Measurements from ENCODE around the gene SLC7A11. TPM values are rescaled to one million over a fixed set of nuclear protein-coding genes. Genes with fewer than 3 reads are reported as not detected.
A peak's percentile ranks its signal among the peaks of the same experiment; 100 is the strongest.

Gene SLC7A11
- total and polyA plus RNA-seq, 2 donors, result 0.47 to 0.87 TPM

GRCh38 chr4:138251938-138252337 is 9.8 kb upstream of the SLC7A11 start:
- no peak for DNase-seq (ENCODE audit: low read depth in 6 of 9, low spot score in 9 of 9)
- no peaks in the 10 kb centered on the region for H3K36me3 ChIP-seq (ENCODE audit: control insufficient read depth in 2 of 2, insufficient read depth in 2 of 2, low read length in 1 of 2)
- H3K4me3 ChIP-seq (ENCODE audit: low read length in 2 of 2), result no peak overlapping the region
- no peaks in the 10 kb centered on the region for H3K27me3 ChIP-seq (ENCODE audit: control insufficient read depth in 2 of 2, insufficient read depth in 1 of 2, low read length in 1 of 2)
- H3K9me3 ChIP-seq (ENCODE audit: control insufficient read depth in 2 of 2, insufficient read depth in 1 of 2, low read length in 1 of 2), result peaks cover 0 to 8% of the 10 kb centered on the region in 2 donors
- 97% methylated on average over 5 of the region's 5 CpGs for WGBS
- H3K27ac ChIP-seq (ENCODE audit: low read depth in 1 of 2, low read length in 1 of 2), result no peak overlapping the region
- no peaks in the 10 kb centered on the region for H3K4me1 ChIP-seq (ENCODE audit: control insufficient read depth in 2 of 2, insufficient read depth in 2 of 2, low read length in 2 of 2)

DNA sequence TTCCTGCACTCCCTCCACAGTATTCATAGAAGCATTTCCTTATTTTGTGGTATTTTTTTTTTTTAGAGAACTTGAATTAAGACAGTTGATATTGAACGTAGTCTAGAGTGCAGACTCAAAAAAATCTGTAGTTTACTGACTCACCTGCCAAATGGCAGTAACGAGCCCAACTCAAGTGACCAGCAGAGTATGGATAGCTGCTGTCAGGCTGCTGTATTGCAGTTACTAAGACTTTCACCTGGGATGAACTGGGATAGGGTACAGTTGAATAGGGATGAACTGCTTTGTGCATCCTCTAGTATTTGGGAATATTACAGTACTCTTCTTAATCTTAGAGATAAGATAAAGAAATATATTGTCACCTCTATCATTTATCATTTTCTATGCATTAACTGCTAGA is 7.0 kb upstream of the SLC7A11 start:
- Histone ChIP-seq H3K4me3 (ENCODE audit: low read length in 2 of 2) (no peak overlapping the region), H3K4me1 (ENCODE audit: control insufficient read depth in 2 of 2, insufficient read depth in 2 of 2, low read length in 2 of 2) (no peaks in the 10 kb centered on the region), H3K9me3 (ENCODE audit: control insufficient read depth in 2 of 2, insufficient read depth in 1 of 2, low read length in 1 of 2) (no peaks in the 10 kb centered on the region), H3K27ac (ENCODE audit: low read depth in 1 of 2, low read length in 1 of 2) (no peak overlapping the region), H3K27me3 (ENCODE audit: control insufficient read depth in 2 of 2, insufficient read depth in 1 of 2, low read length in 1 of 2) (no peaks in the 10 kb centered on the region), H3K36me3 (ENCODE audit: control insufficient read depth in 2 of 2, insufficient read depth in 2 of 2, low read length in 1 of 2) (no peaks in the 10 kb centered on the region)
- WGBS, result 87% methylated on average over 2 of the region's 2 CpGs
- no peak for DNase-seq (ENCODE audit: low read depth in 6 of 9, low spot score in 9 of 9)

- 97% methylated on average over 2 of the region's 2 CpGs for WGBS
- H3K27ac ChIP-seq (ENCODE audit: low read depth in 1 of 2, low read length in 1 of 2), result no peak overlapping the region
- H3K9me3 ChIP-seq (ENCODE audit: control insufficient read depth in 2 of 2, insufficient read depth in 1 of 2, low read length in 1 of 2), result no peaks in the 10 kb centered on the region
- no peaks in the 10 kb centered on the region for H3K4me1 ChIP-seq (ENCODE audit: control insufficient read depth in 2 of 2, insufficient read depth in 2 of 2, low read length in 2 of 2)
- DNase-seq (ENCODE audit: low read depth in 6 of 9, low spot score in 9 of 9), result no peak
- H3K27me3 ChIP-seq (ENCODE audit: control insufficient read depth in 2 of 2, insufficient read depth in 1 of 2, low read length in 1 of 2), result no peaks in the 10 kb centered on the region
- no peak overlapping the region for H3K4me3 ChIP-seq (ENCODE audit: low read length in 2 of 2)
- H3K36me3 ChIP-seq (ENCODE audit: control insufficient read depth in 2 of 2, insufficient read depth in 2 of 2, low read length in 1 of 2), result no peaks in the 10 kb centered on the region
Measured at GRCh38 chr4:138248058-138248457, 5.9 kb upstream of the SLC7A11 start.

DNA sequence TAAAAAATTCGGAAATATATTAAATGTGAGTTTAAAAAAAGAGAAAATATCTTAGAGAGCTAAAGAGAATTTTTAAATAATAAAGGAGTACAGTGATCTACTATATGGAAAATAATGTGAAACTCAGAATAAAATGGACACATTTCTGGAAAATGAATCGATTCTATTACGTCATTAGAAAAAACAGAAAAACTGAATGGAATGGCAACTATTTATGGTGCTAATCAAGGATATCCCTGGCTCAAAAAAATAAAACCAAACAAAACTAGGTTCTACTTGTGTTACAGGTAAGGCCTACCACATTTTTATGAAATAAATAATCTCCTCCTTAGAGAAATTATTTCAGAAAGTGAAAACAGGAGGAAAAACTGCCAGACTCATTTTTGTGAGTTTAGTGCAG is 5.5 kb upstream of the SLC7A11 start:
- Histone ChIP-seq H3K36me3 (ENCODE audit: control insufficient read depth in 2 of 2, insufficient read depth in 2 of 2, low read length in 1 of 2) (no peaks in the 10 kb centered on the region), H3K27ac (ENCODE audit: low read depth in 1 of 2, low read length in 1 of 2) (no peak overlapping the region), H3K27me3 (ENCODE audit: control insufficient read depth in 2 of 2, insufficient read depth in 1 of 2, low read length in 1 of 2) (no peaks in the 10 kb centered on the region), H3K9me3 (ENCODE audit: control insufficient read depth in 2 of 2, insufficient read depth in 1 of 2, low read length in 1 of 2) (no peaks in the 10 kb centered on the region), H3K4me1 (ENCODE audit: control insufficient read depth in 2 of 2, insufficient read depth in 2 of 2, low read length in 2 of 2) (no peaks in the 10 kb centered on the region), H3K4me3 (ENCODE audit: low read length in 2 of 2) (no peak overlapping the region)
- WGBS, result 98% methylated on average over 3 of the region's 3 CpGs
- DNase-seq (ENCODE audit: low read depth in 6 of 9, low spot score in 9 of 9), result no peak

- Histone ChIP-seq H3K36me3 (ENCODE audit: control insufficient read depth in 2 of 2, insufficient read depth in 2 of 2, low read length in 1 of 2) (no peaks in the 10 kb centered on the region), H3K9me3 (ENCODE audit: control insufficient read depth in 2 of 2, insufficient read depth in 1 of 2, low read length in 1 of 2) (no peaks in the 10 kb centered on the region), H3K4me1 (ENCODE audit: control insufficient read depth in 2 of 2, insufficient read depth in 2 of 2, low read length in 2 of 2) (peaks cover 5 to 6% of the 10 kb centered on the region in 2 donors), H3K27ac (ENCODE audit: low read depth in 1 of 2, low read length in 1 of 2) (no peak overlapping the region), H3K27me3 (ENCODE audit: control insufficient read depth in 2 of 2, insufficient read depth in 1 of 2, low read length in 1 of 2) (no peaks in the 10 kb centered on the region), H3K4me3 (ENCODE audit: low read length in 2 of 2) (no peak overlapping the region)
- DNase-seq (ENCODE audit: low read depth in 6 of 9, low spot score in 9 of 9), result peak in 2 of 9 donors; percentile 5 to 34
- WGBS, result 31% methylated on average over 3 of the region's 3 CpGs
Measured at GRCh38 chr4:138243369-138243768, 1.2 kb upstream of the SLC7A11 start.

GRCh38 chr4:138242834-138243156 is 646 bp upstream of the SLC7A11 start:
- DNase-seq (ENCODE audit: low read depth in 6 of 9, low spot score in 9 of 9), result no peak
- WGBS, result 93% methylated on average over 1 of the region's 1 CpG
- no peaks in the 10 kb centered on the region for H3K27me3 ChIP-seq (ENCODE audit: control insufficient read depth in 2 of 2, insufficient read depth in 1 of 2, low read length in 1 of 2)
- peaks cover 5 to 6% of the 10 kb centered on the region in 2 donors for H3K4me1 ChIP-seq (ENCODE audit: control insufficient read depth in 2 of 2, insufficient read depth in 2 of 2, low read length in 2 of 2)
- no peaks in the 10 kb centered on the region for H3K9me3 ChIP-seq (ENCODE audit: control insufficient read depth in 2 of 2, insufficient read depth in 1 of 2, low read length in 1 of 2)
- H3K4me3 ChIP-seq (ENCODE audit: low read length in 2 of 2), result no peak overlapping the region
- no peaks in the 10 kb centered on the region for H3K36me3 ChIP-seq (ENCODE audit: control insufficient read depth in 2 of 2, insufficient read depth in 2 of 2, low read length in 1 of 2)
- H3K27ac ChIP-seq (ENCODE audit: low read depth in 1 of 2, low read length in 1 of 2), result peak overlapping the region in 1 of 2 donors; percentile 73

DNA sequence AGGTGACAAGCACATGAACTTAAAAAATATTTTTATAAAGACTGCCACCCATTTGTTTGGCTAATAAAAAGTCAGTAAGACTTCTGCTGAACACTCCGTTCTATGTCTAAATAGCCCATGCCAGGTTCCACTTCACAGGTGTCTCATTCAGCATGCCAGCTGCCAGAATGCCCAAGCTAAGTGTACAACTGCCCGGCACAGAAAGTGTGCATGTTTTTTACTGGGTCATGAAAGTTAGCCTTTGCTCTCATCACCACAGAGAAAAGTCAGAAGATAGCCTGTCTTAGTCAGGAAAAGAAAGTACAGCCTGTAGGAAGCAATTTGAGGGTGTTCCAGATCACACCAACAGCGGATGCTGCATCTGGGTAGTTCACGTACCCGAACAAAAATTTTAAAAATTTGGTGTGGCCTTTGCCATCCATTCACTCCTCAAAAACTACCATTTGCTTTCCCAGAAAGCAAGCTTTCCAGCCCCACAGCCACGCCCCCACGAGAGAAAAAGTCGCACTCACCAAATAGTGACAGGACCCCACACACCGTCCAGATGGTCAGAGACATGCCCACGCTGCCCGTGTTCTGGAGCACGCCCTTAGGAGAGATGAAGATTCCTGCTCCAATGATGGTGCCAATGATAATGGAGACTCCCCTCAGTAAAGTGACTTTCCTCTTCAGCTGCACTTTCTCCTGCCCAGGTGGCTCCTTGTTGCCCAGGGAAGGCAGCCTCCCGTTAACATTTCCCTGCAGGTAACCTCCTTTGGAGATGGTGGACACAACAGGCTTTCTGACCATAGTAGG is 671 bp downstream of the SLC7A11 start:
- H3K4me3 ChIP-seq (ENCODE audit: low read length in 2 of 2), result peak overlapping the region; percentile 35 to 48
- peak in 1 of 9 donors; percentile 9 for DNase-seq (ENCODE audit: low read depth in 6 of 9, low spot score in 9 of 9)
- WGBS, result 94% methylated on average over 13 of the region's 13 CpGs
- H3K27ac ChIP-seq (ENCODE audit: low read depth in 1 of 2, low read length in 1 of 2), result peak overlapping the region in 1 of 2 donors; percentile 73
- no peaks in the 10 kb centered on the region for H3K27me3 ChIP-seq (ENCODE audit: control insufficient read depth in 2 of 2, insufficient read depth in 1 of 2, low read length in 1 of 2)
- no peaks in the 10 kb centered on the region for H3K36me3 ChIP-seq (ENCODE audit: control insufficient read depth in 2 of 2, insufficient read depth in 2 of 2, low read length in 1 of 2)
- peaks cover 5 to 6% of the 10 kb centered on the region in 2 donors for H3K4me1 ChIP-seq (ENCODE audit: control insufficient read depth in 2 of 2, insufficient read depth in 2 of 2, low read length in 2 of 2)
- no peaks in the 10 kb centered on the region for H3K9me3 ChIP-seq (ENCODE audit: control insufficient read depth in 2 of 2, insufficient read depth in 1 of 2, low read length in 1 of 2)

GRCh38 chr4:138239491-138239890 is 2.7 kb downstream of the SLC7A11 start:
- DNase-seq (ENCODE audit: low read depth in 6 of 9, low spot score in 9 of 9), result no peak
- 0% methylated on average over 1 of the region's 1 CpG for WGBS
- Histone ChIP-seq H3K36me3 (ENCODE audit: control insufficient read depth in 2 of 2, insufficient read depth in 2 of 2, low read length in 1 of 2) (no peaks in the 10 kb centered on the region), H3K27ac (ENCODE audit: low read depth in 1 of 2, low read length in 1 of 2) (no peak overlapping the region), H3K4me3 (ENCODE audit: low read length in 2 of 2) (no peak overlapping the region), H3K9me3 (ENCODE audit: control insufficient read depth in 2 of 2, insufficient read depth in 1 of 2, low read length in 1 of 2) (no peaks in the 10 kb centered on the region), H3K4me1 (ENCODE audit: control insufficient read depth in 2 of 2, insufficient read depth in 2 of 2, low read length in 2 of 2) (peaks cover 5 to 6% of the 10 kb centered on the region in 2 donors), H3K27me3 (ENCODE audit: control insufficient read depth in 2 of 2, insufficient read depth in 1 of 2, low read length in 1 of 2) (no peaks in the 10 kb centered on the region)

- WGBS, result 86% methylated on average over 4 of the region's 4 CpGs
- Histone ChIP-seq H3K9me3 (ENCODE audit: control insufficient read depth in 2 of 2, insufficient read depth in 1 of 2, low read length in 1 of 2) (no peaks in the 10 kb centered on the region), H3K4me1 (ENCODE audit: control insufficient read depth in 2 of 2, insufficient read depth in 2 of 2, low read length in 2 of 2) (peaks cover 5 to 6% of the 10 kb centered on the region in 2 donors), H3K36me3 (ENCODE audit: control insufficient read depth in 2 of 2, insufficient read depth in 2 of 2, low read length in 1 of 2) (no peaks in the 10 kb centered on the region), H3K4me3 (ENCODE audit: low read length in 2 of 2) (no peak overlapping the region), H3K27me3 (ENCODE audit: control insufficient read depth in 2 of 2, insufficient read depth in 1 of 2, low read length in 1 of 2) (no peaks in the 10 kb centered on the region), H3K27ac (ENCODE audit: low read depth in 1 of 2, low read length in 1 of 2) (no peak overlapping the region)
- no peak for DNase-seq (ENCODE audit: low read depth in 6 of 9, low spot score in 9 of 9)
Measured at GRCh38 chr4:138238521-138239292, 3.4 kb downstream of the SLC7A11 start.

Data from thymus (tissue), 11 donors.